HL-60 (cell line): ENCODE measurements around the gene TEKTIP1.
"Not testable (repeated sequence)": the region's sequence is repeated elsewhere in the genome, so short reads cannot be mapped to it uniquely, and the experiment has no call there.

Source experiments
- DNase-seq, 2 experiments: peaks; one replicate each; pipeline ENCODE4 v3.0.0-alpha.2; 2010 to 2020; ENCODE audit warnings: low read depth in 1 of 2, low spot score in 1 of 2
- H3K27ac ChIP-seq: fragments of 250-450 bp; sonication (Bioruptor Pico); replicated peaks from 2 replicates; pipeline ENCODE4 v1.5.1; 2020; ENCODE audit warnings: mild to moderate bottlenecking, moderate library complexity
- H3K27me3 ChIP-seq: fragments of 250-450 bp; sonication (Bioruptor Pico); 2 replicates; pipeline ENCODE4 v1.5.1; 2021; ENCODE audit warnings: mild to moderate bottlenecking, moderate library complexity; ENCODE audit not compliant: insufficient read depth, poor library complexity, severe bottlenecking
- H3K4me3 ChIP-seq: replicated peaks from 2 replicates; pipeline ENCODE4 v1.5.1; 2011; ENCODE audit warnings: mild to moderate bottlenecking, control low read depth, low read length; ENCODE audit not compliant: insufficient read depth
- GABPA ChIP-seq: IDR thresholded peaks from 2 replicates; pipeline ENCODE4 v1.6.1; 2012; ENCODE audit warnings: low read depth
- POLR2AphosphoS5 ChIP-seq: IDR thresholded peaks from 2 replicates; pipeline ENCODE4 v1.6.1; 2012; ENCODE audit warnings: low read depth
- SPI1 ChIP-seq: IDR thresholded peaks from 2 replicates; pipeline ENCODE4 v1.6.1; 2012; ENCODE audit warnings: low read depth, mild to moderate bottlenecking, borderline replicate concordance
- TF ChIP-seq, protein P1 (sequence below): IDR thresholded peaks from 2 replicates; pipeline ENCODE4 v1.6.1; 2012; ENCODE audit warnings: low read depth; ENCODE audit not compliant: insufficient replicate concordance
- TF ChIP-seq, protein P2 (sequence below): IDR thresholded peaks from one replicate; pipeline ENCODE4 v1.5.1; 2011; ENCODE audit warnings: low read length, control low read depth, inconsistent platforms; ENCODE audit not compliant: insufficient read depth

Gene TEKTIP1

GRCh38 chr19:3528080-3528479 lies 10.9 kb upstream of the TEKTIP1 start:
- TF ChIP-seq POLR2AphosphoS5: no peak
- TF ChIP-seq, protein P1, sequence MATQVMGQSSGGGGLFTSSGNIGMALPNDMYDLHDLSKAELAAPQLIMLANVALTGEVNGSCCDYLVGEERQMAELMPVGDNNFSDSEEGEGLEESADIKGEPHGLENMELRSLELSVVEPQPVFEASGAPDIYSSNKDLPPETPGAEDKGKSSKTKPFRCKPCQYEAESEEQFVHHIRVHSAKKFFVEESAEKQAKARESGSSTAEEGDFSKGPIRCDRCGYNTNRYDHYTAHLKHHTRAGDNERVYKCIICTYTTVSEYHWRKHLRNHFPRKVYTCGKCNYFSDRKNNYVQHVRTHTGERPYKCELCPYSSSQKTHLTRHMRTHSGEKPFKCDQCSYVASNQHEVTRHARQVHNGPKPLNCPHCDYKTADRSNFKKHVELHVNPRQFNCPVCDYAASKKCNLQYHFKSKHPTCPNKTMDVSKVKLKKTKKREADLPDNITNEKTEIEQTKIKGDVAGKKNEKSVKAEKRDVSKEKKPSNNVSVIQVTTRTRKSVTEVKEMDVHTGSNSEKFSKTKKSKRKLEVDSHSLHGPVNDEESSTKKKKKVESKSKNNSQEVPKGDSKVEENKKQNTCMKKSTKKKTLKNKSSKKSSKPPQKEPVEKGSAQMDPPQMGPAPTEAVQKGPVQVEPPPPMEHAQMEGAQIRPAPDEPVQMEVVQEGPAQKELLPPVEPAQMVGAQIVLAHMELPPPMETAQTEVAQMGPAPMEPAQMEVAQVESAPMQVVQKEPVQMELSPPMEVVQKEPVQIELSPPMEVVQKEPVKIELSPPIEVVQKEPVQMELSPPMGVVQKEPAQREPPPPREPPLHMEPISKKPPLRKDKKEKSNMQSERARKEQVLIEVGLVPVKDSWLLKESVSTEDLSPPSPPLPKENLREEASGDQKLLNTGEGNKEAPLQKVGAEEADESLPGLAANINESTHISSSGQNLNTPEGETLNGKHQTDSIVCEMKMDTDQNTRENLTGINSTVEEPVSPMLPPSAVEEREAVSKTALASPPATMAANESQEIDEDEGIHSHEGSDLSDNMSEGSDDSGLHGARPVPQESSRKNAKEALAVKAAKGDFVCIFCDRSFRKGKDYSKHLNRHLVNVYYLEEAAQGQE: no peak
- TF ChIP-seq SPI1: no peak
- TF ChIP-seq GABPA: no peak
- TF ChIP-seq, protein P2, sequence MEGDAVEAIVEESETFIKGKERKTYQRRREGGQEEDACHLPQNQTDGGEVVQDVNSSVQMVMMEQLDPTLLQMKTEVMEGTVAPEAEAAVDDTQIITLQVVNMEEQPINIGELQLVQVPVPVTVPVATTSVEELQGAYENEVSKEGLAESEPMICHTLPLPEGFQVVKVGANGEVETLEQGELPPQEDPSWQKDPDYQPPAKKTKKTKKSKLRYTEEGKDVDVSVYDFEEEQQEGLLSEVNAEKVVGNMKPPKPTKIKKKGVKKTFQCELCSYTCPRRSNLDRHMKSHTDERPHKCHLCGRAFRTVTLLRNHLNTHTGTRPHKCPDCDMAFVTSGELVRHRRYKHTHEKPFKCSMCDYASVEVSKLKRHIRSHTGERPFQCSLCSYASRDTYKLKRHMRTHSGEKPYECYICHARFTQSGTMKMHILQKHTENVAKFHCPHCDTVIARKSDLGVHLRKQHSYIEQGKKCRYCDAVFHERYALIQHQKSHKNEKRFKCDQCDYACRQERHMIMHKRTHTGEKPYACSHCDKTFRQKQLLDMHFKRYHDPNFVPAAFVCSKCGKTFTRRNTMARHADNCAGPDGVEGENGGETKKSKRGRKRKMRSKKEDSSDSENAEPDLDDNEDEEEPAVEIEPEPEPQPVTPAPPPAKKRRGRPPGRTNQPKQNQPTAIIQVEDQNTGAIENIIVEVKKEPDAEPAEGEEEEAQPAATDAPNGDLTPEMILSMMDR: no peak
- H3K27ac ChIP-seq: no peak overlapping the region
- no peaks in the 10 kb centered on the region for H3K27me3 ChIP-seq
- no peak for DNase-seq
- H3K4me3 ChIP-seq: no peak overlapping the region

DNA sequence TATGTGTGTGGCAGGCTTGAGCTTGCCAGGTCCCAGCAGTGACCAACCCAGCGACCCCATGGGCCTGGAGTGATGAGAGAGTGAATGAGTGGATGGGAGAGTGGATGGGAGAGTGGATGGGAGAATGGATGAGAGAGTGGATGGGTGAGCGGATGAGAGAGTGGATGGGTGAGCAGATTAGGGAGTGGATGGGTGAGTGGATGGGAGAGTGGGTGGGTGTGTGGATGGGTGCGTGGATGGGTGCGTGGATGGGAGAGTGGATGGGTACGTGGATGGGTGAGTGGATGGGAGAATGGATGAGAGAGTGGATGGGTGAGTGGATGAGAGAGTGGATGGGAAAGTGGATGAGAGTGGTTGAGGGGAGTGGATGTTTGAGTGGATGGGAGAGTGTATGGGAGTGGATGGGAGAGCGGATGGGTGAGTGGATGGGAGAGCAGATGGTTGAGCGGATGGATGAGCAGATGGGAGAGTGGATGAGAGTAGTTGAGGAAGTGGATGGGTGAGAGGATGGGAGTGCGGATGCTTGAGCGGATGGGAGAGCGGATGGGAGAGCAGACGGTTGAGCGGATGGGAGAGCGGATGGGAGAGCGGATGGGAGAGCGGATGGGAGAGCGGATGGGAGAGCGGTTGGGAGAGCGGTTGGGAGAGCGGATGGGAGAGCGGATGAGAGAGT lies 10.3 kb upstream of the TEKTIP1 start:
- TF ChIP-seq GABPA: no peak
- TF ChIP-seq POLR2AphosphoS5: no peak
- TF ChIP-seq, protein P2: no peak
- TF ChIP-seq, protein P1: no peak
- no peak for TF ChIP-seq SPI1
- Histone ChIP-seq H3K27ac (no peak overlapping the region), H3K4me3 (no peak overlapping the region)

GRCh38 chr19:3529299-3529698 lies 9.7 kb upstream of the TEKTIP1 start:
- not testable (repeated sequence) for H3K4me3 ChIP-seq, DNase-seq, H3K27me3 ChIP-seq, H3K27ac ChIP-seq

More for the DNA sequence above, 10.3 kb upstream of the TEKTIP1 start:
- H3K27me3 ChIP-seq: no peaks in the 10 kb centered on the region
- no peak for DNase-seq

- TF ChIP-seq POLR2AphosphoS5: no peak
- TF ChIP-seq, protein P2: no peak
- Histone ChIP-seq H3K27ac (no peak overlapping the region), H3K4me3 (no peak overlapping the region)
Observed at GRCh38 chr19:3530389-3530788, 8.6 kb upstream of the TEKTIP1 start.

More at GRCh38 chr19:3530389-3530788, 8.6 kb upstream of the TEKTIP1 start:
- DNase-seq: no peak
- no peaks in the 10 kb centered on the region for H3K27me3 ChIP-seq
